ENCODE measurements around the gene ZDHHC7. TPM values are rescaled to one million over a fixed set of nuclear protein-coding genes. Genes with fewer than 3 reads are reported as not detected.
A peak's percentile ranks its signal among the peaks of the same experiment; 100 is the strongest.

Gene ZDHHC7
- total and polyA plus RNA-seq, 4 donors: 2.5 to 14.9 (median 12.1) TPM

DNA sequence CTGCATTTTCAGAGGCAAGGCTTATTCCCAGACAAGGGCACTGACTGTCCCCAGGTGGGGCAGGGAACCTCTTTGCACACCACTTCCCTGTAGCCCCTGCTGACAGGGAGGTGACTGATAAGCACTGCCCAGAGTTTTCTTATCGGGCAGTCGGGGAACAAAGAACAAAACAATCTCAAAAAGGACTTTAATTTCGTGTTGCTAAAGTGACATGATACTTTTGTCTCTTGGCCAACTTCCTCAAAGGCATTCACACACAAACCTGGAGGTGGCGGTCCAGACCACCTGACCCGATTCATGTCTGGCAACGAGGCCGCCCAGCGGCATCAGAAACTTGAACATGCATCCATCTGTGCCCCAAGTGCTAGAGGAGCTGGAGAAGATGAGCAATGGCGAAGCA is 28.9 kb downstream of the ZDHHC7 start:
- Histone ChIP-seq H3K27me3 (ENCODE audit: control insufficient read depth in 4 of 4, insufficient read depth in 4 of 4, low read length in 3 of 4) (no peaks in the 10 kb centered on the region), H3K4me3 (ENCODE audit: low read depth in 1 of 3, low read length in 3 of 3) (no peak overlapping the region), H3K4me1 (ENCODE audit: control insufficient read depth in 4 of 4, insufficient read depth in 4 of 4, low read length in 3 of 4) (peaks cover 0 to 5% (median under 1%) of the 10 kb centered on the region in 4 donors), H3K36me3 (ENCODE audit: control insufficient read depth in 4 of 4, insufficient read depth in 3 of 4, low read depth in 1 of 4, low read length in 3 of 4) (peaks cover 4 to 39% (median 24%) of the 10 kb centered on the region in 4 donors), H3K9me3 (ENCODE audit: control insufficient read depth in 4 of 4, low read length in 3 of 4) (no peaks in the 10 kb centered on the region), H3K9ac (ENCODE audit: low read depth in 1 of 2, low read length in 2 of 2) (no peak overlapping the region), H3K27ac (ENCODE audit: low read depth in 1 of 2, low read length in 2 of 2) (no peak overlapping the region)
- WGBS: 68% methylated on average over 9 of the region's 9 CpGs
- DNase-seq (ENCODE audit: low spot score): no peak
- no peak for TF ChIP-seq JUND (IDR thresholded peaks at IDR 0.05)
- no peak for TF ChIP-seq GABPA (IDR thresholded peaks at IDR 0.05 in 1 of 2, conservative IDR thresholded peaks at IDR 0.05 in 1 of 2)
- no peak for TF ChIP-seq FOXA2 (IDR thresholded peaks at IDR 0.05)
- no peak for TF ChIP-seq NR2F2 (IDR thresholded peaks at IDR 0.05)
- TF ChIP-seq, protein P1, sequence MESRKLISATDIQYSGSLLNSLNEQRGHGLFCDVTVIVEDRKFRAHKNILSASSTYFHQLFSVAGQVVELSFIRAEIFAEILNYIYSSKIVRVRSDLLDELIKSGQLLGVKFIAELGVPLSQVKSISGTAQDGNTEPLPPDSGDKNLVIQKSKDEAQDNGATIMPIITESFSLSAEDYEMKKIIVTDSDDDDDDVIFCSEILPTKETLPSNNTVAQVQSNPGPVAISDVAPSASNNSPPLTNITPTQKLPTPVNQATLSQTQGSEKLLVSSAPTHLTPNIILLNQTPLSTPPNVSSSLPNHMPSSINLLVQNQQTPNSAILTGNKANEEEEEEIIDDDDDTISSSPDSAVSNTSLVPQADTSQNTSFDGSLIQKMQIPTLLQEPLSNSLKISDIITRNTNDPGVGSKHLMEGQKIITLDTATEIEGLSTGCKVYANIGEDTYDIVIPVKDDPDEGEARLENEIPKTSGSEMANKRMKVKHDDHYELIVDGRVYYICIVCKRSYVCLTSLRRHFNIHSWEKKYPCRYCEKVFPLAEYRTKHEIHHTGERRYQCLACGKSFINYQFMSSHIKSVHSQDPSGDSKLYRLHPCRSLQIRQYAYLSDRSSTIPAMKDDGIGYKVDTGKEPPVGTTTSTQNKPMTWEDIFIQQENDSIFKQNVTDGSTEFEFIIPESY (IDR thresholded peaks at IDR 0.05): no peak
- peak in 1 of 2 donors; percentile 37 for TF ChIP-seq RAD21 (IDR thresholded peaks at IDR 0.05)

DNA sequence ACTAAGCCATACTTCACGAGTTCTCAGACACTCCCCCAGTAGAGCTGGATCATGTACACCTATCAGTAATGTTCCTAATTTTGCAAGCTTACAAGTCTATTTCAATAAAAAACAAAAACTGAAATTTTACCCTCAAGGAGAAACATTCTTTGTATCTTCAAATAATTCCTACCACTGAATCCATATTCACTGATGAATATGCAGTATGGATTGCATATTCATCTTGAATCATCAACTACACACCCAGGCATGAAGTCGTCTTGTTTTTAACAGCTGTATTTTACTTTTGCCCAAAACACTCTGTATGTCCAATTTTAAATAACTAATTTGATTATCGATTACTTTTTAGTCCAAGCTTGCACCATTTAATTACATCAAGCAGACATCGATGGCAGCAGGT is 31.8 kb downstream of the ZDHHC7 start:
- TF ChIP-seq TAF1 (conservative IDR thresholded peaks at IDR 0.05) (no peak), JUND (IDR thresholded peaks at IDR 0.05) (no peak), FOXA2 (IDR thresholded peaks at IDR 0.05) (no peak), SP1 (IDR thresholded peaks at IDR 0.05) (no peak), YY1 (IDR thresholded peaks at IDR 0.05) (no peak), GABPA (IDR thresholded peaks at IDR 0.05 in 1 of 2, conservative IDR thresholded peaks at IDR 0.05 in 1 of 2) (no peak), HNF4G (IDR thresholded peaks at IDR 0.05) (no peak), RXRA (IDR thresholded peaks at IDR 0.05) (no peak)
- TF ChIP-seq, protein P2, sequence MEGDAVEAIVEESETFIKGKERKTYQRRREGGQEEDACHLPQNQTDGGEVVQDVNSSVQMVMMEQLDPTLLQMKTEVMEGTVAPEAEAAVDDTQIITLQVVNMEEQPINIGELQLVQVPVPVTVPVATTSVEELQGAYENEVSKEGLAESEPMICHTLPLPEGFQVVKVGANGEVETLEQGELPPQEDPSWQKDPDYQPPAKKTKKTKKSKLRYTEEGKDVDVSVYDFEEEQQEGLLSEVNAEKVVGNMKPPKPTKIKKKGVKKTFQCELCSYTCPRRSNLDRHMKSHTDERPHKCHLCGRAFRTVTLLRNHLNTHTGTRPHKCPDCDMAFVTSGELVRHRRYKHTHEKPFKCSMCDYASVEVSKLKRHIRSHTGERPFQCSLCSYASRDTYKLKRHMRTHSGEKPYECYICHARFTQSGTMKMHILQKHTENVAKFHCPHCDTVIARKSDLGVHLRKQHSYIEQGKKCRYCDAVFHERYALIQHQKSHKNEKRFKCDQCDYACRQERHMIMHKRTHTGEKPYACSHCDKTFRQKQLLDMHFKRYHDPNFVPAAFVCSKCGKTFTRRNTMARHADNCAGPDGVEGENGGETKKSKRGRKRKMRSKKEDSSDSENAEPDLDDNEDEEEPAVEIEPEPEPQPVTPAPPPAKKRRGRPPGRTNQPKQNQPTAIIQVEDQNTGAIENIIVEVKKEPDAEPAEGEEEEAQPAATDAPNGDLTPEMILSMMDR (IDR thresholded peaks at IDR 0.05; ENCODE audit: low read depth, low read length, missing input control): no peak
- TF ChIP-seq, protein P3, sequence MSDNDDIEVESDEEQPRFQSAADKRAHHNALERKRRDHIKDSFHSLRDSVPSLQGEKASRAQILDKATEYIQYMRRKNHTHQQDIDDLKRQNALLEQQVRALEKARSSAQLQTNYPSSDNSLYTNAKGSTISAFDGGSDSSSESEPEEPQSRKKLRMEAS (IDR thresholded peaks at IDR 0.05): no peak
- Histone ChIP-seq H3K9me3 (ENCODE audit: control insufficient read depth in 4 of 4, low read length in 3 of 4) (no peaks in the 10 kb centered on the region), H3K27me3 (ENCODE audit: control insufficient read depth in 4 of 4, insufficient read depth in 4 of 4, low read length in 3 of 4) (no peaks in the 10 kb centered on the region), H3K36me3 (ENCODE audit: control insufficient read depth in 4 of 4, insufficient read depth in 3 of 4, low read depth in 1 of 4, low read length in 3 of 4) (peaks cover 11 to 54% (median 36%) of the 10 kb centered on the region in 4 donors), H3K4me3 (ENCODE audit: low read depth in 1 of 3, low read length in 3 of 3) (no peak overlapping the region), H3K4me1 (ENCODE audit: control insufficient read depth in 4 of 4, insufficient read depth in 4 of 4, low read length in 3 of 4) (peaks cover 0 to 2% (median under 1%) of the 10 kb centered on the region in 4 donors), H3K9ac (ENCODE audit: low read depth in 1 of 2, low read length in 2 of 2) (no peak overlapping the region), H3K27ac (ENCODE audit: low read depth in 1 of 2, low read length in 2 of 2) (no peak overlapping the region)
- no peak for DNase-seq (ENCODE audit: low spot score)
- 92% methylated on average over 4 of the region's 4 CpGs for WGBS

DNA sequence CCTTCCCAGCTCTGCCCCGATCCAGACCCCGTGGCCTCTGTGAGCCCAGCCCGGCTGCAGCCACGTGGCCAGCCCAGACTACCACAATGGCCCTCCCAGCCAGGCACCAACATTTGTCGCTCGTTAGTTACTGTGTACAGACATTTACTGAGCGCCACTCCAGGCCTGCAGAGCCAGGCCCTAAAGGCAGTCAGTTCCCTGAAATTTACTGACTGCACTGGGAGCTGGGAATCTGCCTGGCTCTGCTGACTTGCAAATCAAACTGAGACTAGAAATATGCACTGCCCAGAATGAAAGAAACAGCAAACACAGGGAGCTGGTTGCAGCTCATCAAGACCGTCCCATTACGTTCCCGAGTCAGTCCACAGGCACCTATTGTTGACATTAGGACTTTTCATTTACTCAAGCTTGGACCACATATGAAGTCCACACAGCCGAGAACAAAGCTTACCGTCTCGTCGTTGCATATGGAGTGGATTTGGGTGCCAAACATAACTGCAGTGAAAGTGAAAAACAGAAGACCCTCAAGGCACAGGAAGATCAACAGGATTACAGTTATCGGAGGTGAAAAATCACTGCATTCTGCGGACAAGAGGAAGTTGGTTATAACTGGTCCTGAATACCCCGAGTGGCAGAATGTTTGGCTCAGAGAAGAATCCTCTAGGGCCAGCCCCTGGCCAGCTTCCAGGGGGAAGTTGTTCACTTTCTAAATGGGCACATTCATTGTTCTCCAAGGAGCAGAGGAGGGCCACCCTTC is 34.5 kb downstream of the ZDHHC7 start:
- WGBS: 82% methylated on average over 17 of the region's 17 CpGs
- Histone ChIP-seq H3K36me3 (ENCODE audit: control insufficient read depth in 4 of 4, insufficient read depth in 3 of 4, low read depth in 1 of 4, low read length in 3 of 4) (peaks cover 12 to 59% (median 36%) of the 10 kb centered on the region in 4 donors), H3K4me3 (ENCODE audit: low read depth in 1 of 3, low read length in 3 of 3) (no peak overlapping the region), H3K9me3 (ENCODE audit: control insufficient read depth in 4 of 4, low read length in 3 of 4) (no peaks in the 10 kb centered on the region), H3K27ac (ENCODE audit: low read depth in 1 of 2, low read length in 2 of 2) (no peak overlapping the region), H3K9ac (ENCODE audit: low read depth in 1 of 2, low read length in 2 of 2) (no peak overlapping the region), H3K4me1 (ENCODE audit: control insufficient read depth in 4 of 4, insufficient read depth in 4 of 4, low read length in 3 of 4) (peaks cover 0 to 5% (median under 1%) of the 10 kb centered on the region in 4 donors), H3K27me3 (ENCODE audit: control insufficient read depth in 4 of 4, insufficient read depth in 4 of 4, low read length in 3 of 4) (no peaks in the 10 kb centered on the region)
- DNase-seq (ENCODE audit: low spot score): no peak
- TF ChIP-seq, protein P1 (IDR thresholded peaks at IDR 0.05): no peak
- TF ChIP-seq FOXA1 (IDR thresholded peaks at IDR 0.05) (no peak), HNF4A (conservative IDR thresholded peaks at IDR 0.05) (no peak), NR2F2 (IDR thresholded peaks at IDR 0.05) (no peak), YY1 (IDR thresholded peaks at IDR 0.05) (no peak), GABPA (IDR thresholded peaks at IDR 0.05 in 1 of 2, conservative IDR thresholded peaks at IDR 0.05 in 1 of 2) (no peak)
- TF ChIP-seq, protein P3 (IDR thresholded peaks at IDR 0.05): no peak

Data from liver (tissue), 9 donors.